GM18520 (cell line): ENCODE measurements around the gene GNB1.
"Not testable (repeated sequence)": the region's sequence is repeated elsewhere in the genome, so short reads cannot be mapped to it uniquely, and the experiment has no call there.

Source experiments
- ATAC-seq: cut with Tn5 transposase; IDR thresholded peaks from one replicate; pipeline ENCODE4 v1.9.1; 2021; ENCODE audit not compliant: unreplicated experiment

Gene GNB1

GRCh38 chr1:1861761-1862310, 29.1 kb downstream of the GNB1 start:
- ATAC-seq: not testable (repeated sequence)

- ATAC-seq: no peak
Measured at GRCh38 chr1:1861339-1861730, 29.6 kb downstream of the GNB1 start.

GRCh38 chr1:1859970-1860697, 30.8 kb downstream of the GNB1 start:
- not testable (repeated sequence) for ATAC-seq

- ATAC-seq: no peak
Measured at GRCh38 chr1:1858382-1859086, 32.4 kb downstream of the GNB1 start.

GRCh38 chr1:1857096-1857703, 33.7 kb downstream of the GNB1 start:
- ATAC-seq: no peak

GRCh38 chr1:1856161-1856560, 34.7 kb downstream of the GNB1 start:
- ATAC-seq: not testable (repeated sequence)

GRCh38 chr1:1853593-1854257, 37.2 kb downstream of the GNB1 start:
- no peak for ATAC-seq

GRCh38 chr1:1852619-1853414, 38.1 kb downstream of the GNB1 start:
- ATAC-seq: no peak

- no peak for ATAC-seq
Measured at GRCh38 chr1:1847890-1848289, 43.0 kb downstream of the GNB1 start.

- no peak for ATAC-seq
Measured at GRCh38 chr1:1847061-1847850, 43.6 kb downstream of the GNB1 start.

GRCh38 chr1:1846386-1846918, 44.4 kb downstream of the GNB1 start:
- ATAC-seq: no peak

- ATAC-seq: no peak
Measured at GRCh38 chr1:1842360-1843146, 48.3 kb downstream of the GNB1 start.

GRCh38 chr1:1841575-1841995, 49.3 kb downstream of the GNB1 start:
- no peak for ATAC-seq

GRCh38 chr1:1839311-1839965, 51.4 kb downstream of the GNB1 start:
- no peak for ATAC-seq

- ATAC-seq: no peak
Measured at GRCh38 chr1:1836119-1836518, 54.8 kb downstream of the GNB1 start.

GRCh38 chr1:1835546-1835945, 55.3 kb downstream of the GNB1 start:
- ATAC-seq: no peak

- ATAC-seq: no peak
Measured at GRCh38 chr1:1833916-1834325, 57.0 kb downstream of the GNB1 start.

GRCh38 chr1:1833456-1833855, 57.4 kb downstream of the GNB1 start:
- no peak for ATAC-seq
